ENCODE results near the gene ATP6AP2.

DNA sequence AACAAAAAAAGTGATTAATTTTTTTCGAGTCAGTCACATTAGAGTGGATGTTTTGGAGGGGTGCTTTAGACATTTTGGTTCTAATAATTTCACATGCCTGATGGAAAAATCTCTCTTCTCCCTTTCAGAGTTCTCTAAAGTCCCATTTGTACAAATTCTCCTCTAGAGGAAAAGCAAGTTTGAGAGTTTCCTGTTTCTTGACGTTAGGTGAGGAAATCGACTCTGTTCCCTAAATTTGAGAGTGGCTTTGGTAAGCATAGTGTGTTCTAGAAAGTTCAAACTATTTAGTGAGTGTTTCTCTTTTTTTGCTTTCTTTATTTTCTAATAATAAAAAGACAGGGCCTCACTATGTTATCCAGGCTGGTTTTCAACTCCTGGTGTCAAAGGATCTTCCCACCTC is 1.6 kb upstream of the ATP6AP2 start:
- TF ChIP-seq, protein P1, sequence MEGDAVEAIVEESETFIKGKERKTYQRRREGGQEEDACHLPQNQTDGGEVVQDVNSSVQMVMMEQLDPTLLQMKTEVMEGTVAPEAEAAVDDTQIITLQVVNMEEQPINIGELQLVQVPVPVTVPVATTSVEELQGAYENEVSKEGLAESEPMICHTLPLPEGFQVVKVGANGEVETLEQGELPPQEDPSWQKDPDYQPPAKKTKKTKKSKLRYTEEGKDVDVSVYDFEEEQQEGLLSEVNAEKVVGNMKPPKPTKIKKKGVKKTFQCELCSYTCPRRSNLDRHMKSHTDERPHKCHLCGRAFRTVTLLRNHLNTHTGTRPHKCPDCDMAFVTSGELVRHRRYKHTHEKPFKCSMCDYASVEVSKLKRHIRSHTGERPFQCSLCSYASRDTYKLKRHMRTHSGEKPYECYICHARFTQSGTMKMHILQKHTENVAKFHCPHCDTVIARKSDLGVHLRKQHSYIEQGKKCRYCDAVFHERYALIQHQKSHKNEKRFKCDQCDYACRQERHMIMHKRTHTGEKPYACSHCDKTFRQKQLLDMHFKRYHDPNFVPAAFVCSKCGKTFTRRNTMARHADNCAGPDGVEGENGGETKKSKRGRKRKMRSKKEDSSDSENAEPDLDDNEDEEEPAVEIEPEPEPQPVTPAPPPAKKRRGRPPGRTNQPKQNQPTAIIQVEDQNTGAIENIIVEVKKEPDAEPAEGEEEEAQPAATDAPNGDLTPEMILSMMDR (IDR thresholded peaks at IDR 0.05) = no peak
- TF ChIP-seq POLR2AphosphoS5 (IDR thresholded peaks at IDR 0.05) = no peak
